Breast epithelium (tissue), 4 donors: ENCODE data around the gene UIMC1. TPM values are rescaled to one million over a fixed set of nuclear protein-coding genes. Genes with fewer than 3 reads are reported as not detected.

Experiments
- DNase-seq, 2 donors: peaks; one replicate each; pipeline ENCODE4 v3.0.0-alpha.2; 2019; ENCODE audit warnings: low spot score in 2 of 2
- H3K27ac ChIP-seq, 2 donors: fragments of 200-600 bp; sonication (generic) in 1 of 2; one replicate each; pipeline ENCODE4 v1.5.1; 2016 to 2019; ENCODE audit warnings: mild to moderate bottlenecking in 1 of 2
- H3K27me3 ChIP-seq, 2 donors: fragments of 200-600 bp; sonication (generic) in 1 of 2; one replicate each; pipeline versions ENCODE4 v1.5.1 to v1.6.0; 2017 to 2019; ENCODE audit warnings: control low read depth in 1 of 2, mild to moderate bottlenecking in 1 of 2
- H3K36me3 ChIP-seq: fragments of 200-600 bp; one replicate; pipeline ENCODE4 v1.5.1; 2019
- H3K4me1 ChIP-seq, 2 donors: fragments of 200-600 bp; sonication (generic); one replicate each; pipeline ENCODE4 v1.5.1; 2016 to 2019; ENCODE audit warnings: control low read depth in 1 of 2
- H3K4me3 ChIP-seq, 3 donors: fragments of 200-600 bp; sonication (generic); 1 replicate in 2 of 3; 2 replicates in 1 of 3; pipeline ENCODE4 v1.5.1; 2016 to 2019; ENCODE audit warnings: mild to moderate bottlenecking in 3 of 3, moderate library complexity in 2 of 3
- H3K9me3 ChIP-seq, 2 donors: fragments of 200-600 bp; sonication (generic) in 1 of 2; one replicate each; pipeline ENCODE4 v1.5.1; 2016 to 2019; ENCODE audit warnings: control low read depth in 1 of 2
- POLR2A ChIP-seq: fragments of 450-650 bp; IDR thresholded peaks from one replicate; pipeline ENCODE4 v1.6.1; 2016; ENCODE audit warnings: antibody characterized with exemption, mild to moderate bottlenecking, moderate library complexity
- POLR2AphosphoS5 ChIP-seq, 3 donors: sonication (generic); formaldehyde crosslinking; IDR thresholded peaks; one replicate each; pipeline ENCODE4 v1.6.1; 2017; ENCODE audit warnings: antibody characterized with exemption in 3 of 3
- intact Hi-C: fragments of 100-400 bp; cut with DNase I; formaldehyde crosslinking; loops from one replicate; pipeline ENCODE4 v1.15.1; 2023; ENCODE audit warnings: low total_unique reads
- total RNA-seq, 3 donors: library from RNA; depleted of rRNA; stranded (reverse); fragments of >200 nt; gene quantifications; one replicate each; pipeline ENCODE4 v1.1.0, GENCODE V29; 2016
- TF ChIP-seq, protein P1 (sequence below), 3 donors: fragments of 450-650 bp; IDR thresholded peaks; one replicate each; pipeline ENCODE4 v1.5.1; 2016 to 2017; ENCODE audit warnings: antibody characterized with exemption in 3 of 3, mild to moderate bottlenecking in 3 of 3, moderate library complexity in 3 of 3

Gene UIMC1
- total RNA-seq, 3 donors from 2014 or later = 27.8 to 61.3 (median 53.1) TPM

DNA sequence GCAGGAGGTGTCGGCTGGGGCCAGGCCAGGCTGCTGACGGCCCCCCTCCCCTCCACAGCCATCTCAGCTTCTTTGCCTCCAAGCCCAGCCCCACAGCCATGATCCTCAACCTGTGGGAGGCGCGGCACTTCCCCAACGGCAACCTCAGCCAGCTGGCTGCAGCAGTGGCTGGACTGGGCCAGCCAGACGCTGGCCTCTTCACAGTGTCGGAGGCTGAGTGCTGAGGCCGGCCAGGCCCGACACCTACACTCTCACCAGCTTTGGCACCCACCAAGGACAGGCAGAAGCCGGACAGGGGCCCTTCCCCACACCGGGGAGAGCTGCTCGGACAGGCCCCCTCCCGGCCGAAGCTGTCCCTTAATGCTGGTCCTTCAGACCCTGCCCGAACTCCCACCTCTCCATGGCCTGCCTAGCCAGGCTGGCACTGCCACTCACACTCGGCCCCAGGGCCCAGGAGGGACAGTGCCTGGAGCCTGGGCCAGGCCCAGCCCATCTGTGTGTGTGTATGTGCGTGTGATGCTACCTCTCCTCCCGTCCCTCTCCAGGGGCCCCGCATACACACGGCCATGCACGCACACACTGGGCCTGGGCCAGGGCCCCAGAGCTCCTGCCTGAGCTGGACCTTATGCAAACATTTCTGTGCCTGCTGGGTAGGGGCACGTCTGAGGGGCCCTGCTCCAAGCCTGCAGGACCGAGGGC is 126.8 kb downstream of the UIMC1 start:
- TF ChIP-seq, protein P1, sequence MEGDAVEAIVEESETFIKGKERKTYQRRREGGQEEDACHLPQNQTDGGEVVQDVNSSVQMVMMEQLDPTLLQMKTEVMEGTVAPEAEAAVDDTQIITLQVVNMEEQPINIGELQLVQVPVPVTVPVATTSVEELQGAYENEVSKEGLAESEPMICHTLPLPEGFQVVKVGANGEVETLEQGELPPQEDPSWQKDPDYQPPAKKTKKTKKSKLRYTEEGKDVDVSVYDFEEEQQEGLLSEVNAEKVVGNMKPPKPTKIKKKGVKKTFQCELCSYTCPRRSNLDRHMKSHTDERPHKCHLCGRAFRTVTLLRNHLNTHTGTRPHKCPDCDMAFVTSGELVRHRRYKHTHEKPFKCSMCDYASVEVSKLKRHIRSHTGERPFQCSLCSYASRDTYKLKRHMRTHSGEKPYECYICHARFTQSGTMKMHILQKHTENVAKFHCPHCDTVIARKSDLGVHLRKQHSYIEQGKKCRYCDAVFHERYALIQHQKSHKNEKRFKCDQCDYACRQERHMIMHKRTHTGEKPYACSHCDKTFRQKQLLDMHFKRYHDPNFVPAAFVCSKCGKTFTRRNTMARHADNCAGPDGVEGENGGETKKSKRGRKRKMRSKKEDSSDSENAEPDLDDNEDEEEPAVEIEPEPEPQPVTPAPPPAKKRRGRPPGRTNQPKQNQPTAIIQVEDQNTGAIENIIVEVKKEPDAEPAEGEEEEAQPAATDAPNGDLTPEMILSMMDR (IDR thresholded peaks at IDR 0.05) = no peak
- no peak for TF ChIP-seq POLR2A
- H3K4me1 ChIP-seq = no peaks in the 10 kb centered on the region
- no peak overlapping the region for H3K27ac ChIP-seq
- intact Hi-C loops = no loop called here
- no peaks in the 10 kb centered on the region for H3K9me3 ChIP-seq
- H3K36me3 ChIP-seq = no peaks in the 10 kb centered on the region
- H3K27me3 ChIP-seq = peaks cover 0 to 45% of the 10 kb centered on the region in 2 donors
- H3K4me3 ChIP-seq = no peak overlapping the region
- DNase-seq = no peak

DNA sequence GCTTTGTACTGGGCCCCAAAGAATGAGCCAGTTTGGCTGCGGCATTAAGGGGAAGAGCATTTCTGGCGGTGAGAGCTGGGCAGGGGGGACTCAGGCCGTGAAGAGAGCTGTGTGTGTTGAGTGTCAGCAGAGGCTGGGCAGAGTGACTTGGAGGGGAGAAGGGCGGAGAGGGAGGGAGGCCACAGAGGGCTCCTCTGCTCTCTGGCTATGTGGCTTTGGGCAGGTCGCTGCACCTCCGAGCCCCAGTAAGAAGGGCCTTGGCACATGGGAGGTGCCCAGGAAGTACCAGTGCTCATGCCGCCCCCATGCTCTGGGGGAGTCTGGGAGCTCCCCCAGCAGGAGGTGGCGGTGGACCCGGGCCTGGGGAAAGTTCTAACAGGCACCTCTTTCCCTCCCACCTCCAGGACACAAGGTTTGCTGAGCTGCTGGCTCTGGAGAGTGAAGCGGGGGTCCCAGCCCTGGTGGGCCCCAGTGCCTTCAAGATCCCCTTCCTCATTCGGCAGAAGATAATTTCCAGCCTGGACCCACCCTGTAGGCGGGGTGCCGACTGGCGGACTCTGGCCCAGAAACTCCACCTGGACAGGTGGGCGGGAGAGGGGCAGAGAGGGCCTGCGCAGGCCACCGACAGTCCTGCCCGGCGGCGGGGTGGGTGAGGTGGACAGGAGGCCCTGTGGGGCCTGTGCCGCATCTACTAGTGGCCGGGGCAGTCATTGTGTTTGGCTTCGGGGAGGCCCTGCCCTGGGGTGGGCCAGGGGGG is 127.5 kb downstream of the UIMC1 start:
- intact Hi-C loops = no loop called here
- Histone ChIP-seq H3K4me3 (no peak overlapping the region), H3K9me3 (no peaks in the 10 kb centered on the region), H3K4me1 (no peaks in the 10 kb centered on the region), H3K36me3 (no peaks in the 10 kb centered on the region), H3K27ac (no peak overlapping the region), H3K27me3 (peaks cover 0 to 45% of the 10 kb centered on the region in 2 donors)
- no peak for DNase-seq
- TF ChIP-seq, protein P1 (IDR thresholded peaks at IDR 0.05) = no peak
- TF ChIP-seq POLR2A (no peak), POLR2AphosphoS5 (IDR thresholded peaks at IDR 0.05) (no peak)

DNA sequence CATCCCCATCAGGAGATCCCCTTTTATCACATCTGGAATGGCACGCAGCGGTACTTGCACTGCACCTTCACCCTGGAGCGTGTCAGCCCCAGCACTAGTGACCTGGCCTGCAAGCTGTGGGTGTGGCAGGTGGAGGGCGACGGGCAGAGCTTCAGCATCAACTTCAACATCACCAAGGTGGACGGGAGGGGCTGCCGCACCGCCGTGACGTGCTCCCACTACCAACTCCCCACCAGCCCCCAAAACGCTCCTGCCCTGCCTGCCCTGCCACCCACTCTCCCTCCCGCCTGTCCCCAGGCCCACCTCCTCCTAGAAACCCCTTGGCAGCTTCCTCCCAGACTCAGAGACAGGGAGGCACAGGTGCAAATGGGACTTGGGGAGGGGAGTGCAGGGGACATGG is 128.1 kb downstream of the UIMC1 start:
- intact Hi-C loops = no loop called here
- DNase-seq = no peak
- no peaks in the 10 kb centered on the region for H3K9me3 ChIP-seq
- no peak overlapping the region for H3K4me3 ChIP-seq
- no peaks in the 10 kb centered on the region for H3K36me3 ChIP-seq
- H3K4me1 ChIP-seq = no peaks in the 10 kb centered on the region
- H3K27ac ChIP-seq = no peak overlapping the region
- TF ChIP-seq POLR2A (no peak), POLR2AphosphoS5 (IDR thresholded peaks at IDR 0.05) (no peak)
- TF ChIP-seq, protein P1 (IDR thresholded peaks at IDR 0.05) = no peak
- peaks cover 0 to 45% of the 10 kb centered on the region in 2 donors for H3K27me3 ChIP-seq

DNA sequence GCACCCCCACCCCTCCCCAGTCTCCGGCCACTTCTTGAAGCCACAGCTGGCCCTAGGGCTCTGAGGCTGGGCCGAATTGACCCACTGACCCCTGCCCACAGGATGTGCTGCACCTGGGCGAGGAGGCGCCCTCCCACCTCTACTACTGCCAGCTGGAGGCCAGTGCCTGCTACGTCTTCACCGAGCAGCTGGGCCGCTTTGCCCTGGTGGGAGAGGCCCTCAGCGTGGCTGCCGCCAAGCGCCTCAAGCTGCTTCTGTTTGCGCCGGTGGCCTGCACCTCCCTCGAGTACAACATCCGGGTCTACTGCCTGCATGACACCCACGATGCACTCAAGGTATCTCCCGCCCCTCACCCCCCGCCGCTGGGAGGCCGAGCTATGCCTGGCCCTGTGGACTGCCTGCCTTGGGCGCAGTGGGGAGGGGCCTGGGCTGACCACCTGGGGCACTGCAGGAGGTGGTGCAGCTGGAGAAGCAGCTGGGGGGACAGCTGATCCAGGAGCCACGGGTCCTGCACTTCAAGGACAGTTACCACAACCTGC is 128.7 kb downstream of the UIMC1 start:
- DNase-seq = no peak
- TF ChIP-seq POLR2AphosphoS5 (IDR thresholded peaks at IDR 0.05) (no peak), POLR2A (no peak)
- TF ChIP-seq, protein P1 (IDR thresholded peaks at IDR 0.05) = no peak
- intact Hi-C loops = no loop called here
- no peak overlapping the region for H3K27ac ChIP-seq
- no peaks in the 10 kb centered on the region for H3K4me1 ChIP-seq
- no peak overlapping the region for H3K4me3 ChIP-seq
- H3K27me3 ChIP-seq = peaks cover 0 to 45% of the 10 kb centered on the region in 2 donors
- H3K9me3 ChIP-seq = no peaks in the 10 kb centered on the region
- no peaks in the 10 kb centered on the region for H3K36me3 ChIP-seq
